GM12878 (cell line): Measurements from ENCODE around the gene HOXD9.

ENCODE experiments used
- CBX5 ChIP-seq: sonication (generic); IDR thresholded peaks from 2 replicates; pipeline ENCODE4 v1.6.1; 2016; ENCODE audit warnings: low read depth, moderate library complexity, mild to moderate bottlenecking, inconsistent platforms
- CEBPB ChIP-seq, 2 experiments: fragments of 150-350 bp in 1 of 2; IDR thresholded peaks; 2 replicates each; pipeline ENCODE4 v1.6.1; 2012 to 2014; ENCODE audit warnings: low read depth in 2 of 2, low read length in 2 of 2, borderline replicate concordance in 1 of 2, inconsistent platforms in 1 of 2
- NKRF ChIP-seq: fragments of 450-650 bp; conservative IDR thresholded peaks from 2 replicates; pipeline ENCODE4 v1.6.1; 2017; ENCODE audit warnings: mild to moderate bottlenecking, moderate library complexity
- NR2C2 ChIP-seq: IDR thresholded peaks from 2 replicates; pipeline ENCODE4 v1.6.1; 2011; ENCODE audit warnings: borderline replicate concordance, low read depth; ENCODE audit not compliant: control insufficient read depth, insufficient read length
- RAD21 ChIP-seq: IDR thresholded peaks from 2 replicates; pipeline ENCODE4 v1.6.1; 2011; ENCODE audit warnings: mild to moderate bottlenecking, low read depth, low read length, moderate library complexity; ENCODE audit not compliant: insufficient read depth
- RCOR1 ChIP-seq: conservative IDR thresholded peaks from 2 replicates; pipeline ENCODE4 v1.6.1; 2012; ENCODE audit warnings: low read depth, low read length, improper control_type of control experiment
- SIN3A ChIP-seq: IDR thresholded peaks from 2 replicates; pipeline ENCODE4 v1.6.1; 2012; ENCODE audit warnings: low read depth, low read length, improper control_type of control experiment
- SKIL ChIP-seq: fragments of 450-650 bp; IDR thresholded peaks from 2 replicates; pipeline ENCODE4 v1.6.1; 2017; ENCODE audit warnings: mild to moderate bottlenecking, low read depth, inconsistent platforms; ENCODE audit not compliant: poor library complexity, severe bottlenecking
- SMC3 ChIP-seq: IDR thresholded peaks from 2 replicates; pipeline ENCODE4 v1.6.1; 2011; ENCODE audit warnings: low read length, improper control_type of control experiment, borderline replicate concordance
- TARDBP ChIP-seq: IDR thresholded peaks from 2 replicates; pipeline ENCODE4 v1.6.1; 2016; ENCODE audit warnings: borderline replicate concordance
- USF2 ChIP-seq: IDR thresholded peaks from 2 replicates; pipeline ENCODE4 v1.6.1; 2011; ENCODE audit warnings: low read depth, low read length, improper control_type of control experiment, borderline replicate concordance
- TF ChIP-seq, protein P1 (sequence below), 3 experiments: IDR thresholded peaks in 2 of 3; conservative IDR thresholded peaks in 1 of 3; 2 replicates each; pipeline ENCODE4 v1.5.1; 2011; ENCODE audit warnings: low read depth in 3 of 3, low read length in 3 of 3, mild to moderate bottlenecking in 3 of 3, control low read depth in 2 of 3, moderate library complexity in 2 of 3, inconsistent platforms in 1 of 3, mixed read lengths in 1 of 3; ENCODE audit not compliant: control insufficient read depth in 2 of 3, insufficient read depth in 1 of 3; ENCODE audit errors: extremely low read depth in 1 of 3

- TF ChIP-seq CEBPB (IDR thresholded peaks at IDR 0.05; ENCODE audit: borderline replicate concordance in 1 of 2, low read depth in 2 of 2, low read length in 2 of 2) (no peak), NR2C2 (no peak), NKRF (no peak), SMC3 (no peak), USF2 (no peak), RAD21 (no peak), CBX5 (no peak), TARDBP (no peak), RCOR1 (no peak), SIN3A (no peak), SKIL (no peak)
- TF ChIP-seq, protein P1, sequence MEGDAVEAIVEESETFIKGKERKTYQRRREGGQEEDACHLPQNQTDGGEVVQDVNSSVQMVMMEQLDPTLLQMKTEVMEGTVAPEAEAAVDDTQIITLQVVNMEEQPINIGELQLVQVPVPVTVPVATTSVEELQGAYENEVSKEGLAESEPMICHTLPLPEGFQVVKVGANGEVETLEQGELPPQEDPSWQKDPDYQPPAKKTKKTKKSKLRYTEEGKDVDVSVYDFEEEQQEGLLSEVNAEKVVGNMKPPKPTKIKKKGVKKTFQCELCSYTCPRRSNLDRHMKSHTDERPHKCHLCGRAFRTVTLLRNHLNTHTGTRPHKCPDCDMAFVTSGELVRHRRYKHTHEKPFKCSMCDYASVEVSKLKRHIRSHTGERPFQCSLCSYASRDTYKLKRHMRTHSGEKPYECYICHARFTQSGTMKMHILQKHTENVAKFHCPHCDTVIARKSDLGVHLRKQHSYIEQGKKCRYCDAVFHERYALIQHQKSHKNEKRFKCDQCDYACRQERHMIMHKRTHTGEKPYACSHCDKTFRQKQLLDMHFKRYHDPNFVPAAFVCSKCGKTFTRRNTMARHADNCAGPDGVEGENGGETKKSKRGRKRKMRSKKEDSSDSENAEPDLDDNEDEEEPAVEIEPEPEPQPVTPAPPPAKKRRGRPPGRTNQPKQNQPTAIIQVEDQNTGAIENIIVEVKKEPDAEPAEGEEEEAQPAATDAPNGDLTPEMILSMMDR (IDR thresholded peaks at IDR 0.05 in 2 of 3, conservative IDR thresholded peaks at IDR 0.05 in 1 of 3; ENCODE audit: control insufficient read depth in 2 of 3, extremely low read depth in 1 of 3, insufficient read depth in 1 of 3, low read depth in 3 of 3, low read length in 3 of 3), result no peak
These were observed 21.9 kb upstream of the HOXD9 start for GRCh38 chr2:176100547-176101140.
